Measurements from ENCODE around the gene SH2B3.

The SH2B3 gene

DNA sequence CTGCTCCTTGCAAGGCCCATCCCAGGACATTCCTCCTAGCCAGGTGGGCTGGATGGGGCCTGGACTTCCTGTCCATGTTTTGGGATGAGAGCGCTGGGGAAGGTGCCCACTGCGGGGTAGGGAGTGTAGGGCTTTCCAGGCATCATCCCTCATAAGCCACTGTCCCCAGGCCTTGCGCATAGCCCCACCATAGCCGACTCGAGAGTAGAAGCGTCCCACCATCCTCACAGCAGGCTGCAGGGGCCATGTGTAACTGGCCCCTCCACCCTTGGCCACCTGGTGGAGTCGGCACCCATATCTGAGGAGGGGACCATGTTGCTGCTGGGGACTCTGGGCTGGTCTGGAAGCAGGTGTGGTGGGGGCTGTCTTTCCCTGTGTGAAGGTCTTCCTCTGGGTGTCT is 30.5 kb downstream of the SH2B3 start:
- no peak for DNase-seq (ENCODE audit: extremely low read depth, insufficient read length)
- Histone ChIP-seq H3K4me3 (replicated peaks; ENCODE audit: low read depth, low read length) (no peak overlapping the region), H3K27me3 (replicated peaks; ENCODE audit: control insufficient read depth, insufficient read depth, low read length) (no peaks in the 10 kb centered on the region), H3K36me3 (ENCODE audit: control insufficient read depth, insufficient read depth, low read length) (peaks cover 11% of the 10 kb centered on the region)
- TF ChIP-seq, protein P1, sequence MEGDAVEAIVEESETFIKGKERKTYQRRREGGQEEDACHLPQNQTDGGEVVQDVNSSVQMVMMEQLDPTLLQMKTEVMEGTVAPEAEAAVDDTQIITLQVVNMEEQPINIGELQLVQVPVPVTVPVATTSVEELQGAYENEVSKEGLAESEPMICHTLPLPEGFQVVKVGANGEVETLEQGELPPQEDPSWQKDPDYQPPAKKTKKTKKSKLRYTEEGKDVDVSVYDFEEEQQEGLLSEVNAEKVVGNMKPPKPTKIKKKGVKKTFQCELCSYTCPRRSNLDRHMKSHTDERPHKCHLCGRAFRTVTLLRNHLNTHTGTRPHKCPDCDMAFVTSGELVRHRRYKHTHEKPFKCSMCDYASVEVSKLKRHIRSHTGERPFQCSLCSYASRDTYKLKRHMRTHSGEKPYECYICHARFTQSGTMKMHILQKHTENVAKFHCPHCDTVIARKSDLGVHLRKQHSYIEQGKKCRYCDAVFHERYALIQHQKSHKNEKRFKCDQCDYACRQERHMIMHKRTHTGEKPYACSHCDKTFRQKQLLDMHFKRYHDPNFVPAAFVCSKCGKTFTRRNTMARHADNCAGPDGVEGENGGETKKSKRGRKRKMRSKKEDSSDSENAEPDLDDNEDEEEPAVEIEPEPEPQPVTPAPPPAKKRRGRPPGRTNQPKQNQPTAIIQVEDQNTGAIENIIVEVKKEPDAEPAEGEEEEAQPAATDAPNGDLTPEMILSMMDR (IDR thresholded peaks at IDR 0.05; ENCODE audit: insufficient read depth, low read length, poor library complexity, severe bottlenecking) = no peak

DNA sequence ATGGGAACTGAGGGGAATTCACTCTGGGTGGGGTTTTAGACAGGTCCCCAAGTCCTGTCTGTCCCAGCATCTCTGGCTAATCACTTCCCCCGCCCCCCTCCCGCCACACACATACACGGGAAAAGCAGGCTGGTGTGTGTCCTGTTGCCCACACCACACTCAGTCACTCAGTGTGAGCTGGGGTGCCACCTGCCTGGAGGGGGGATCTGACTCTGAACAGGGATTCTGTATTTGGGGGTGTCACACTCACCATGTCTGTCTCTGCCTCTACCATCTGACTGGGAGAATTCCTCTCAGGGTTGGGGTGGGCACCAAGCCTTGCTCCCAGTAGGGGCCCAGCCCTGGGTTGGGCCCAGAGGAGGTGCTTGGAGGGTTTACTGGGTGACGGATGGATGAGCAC is 31.1 kb downstream of the SH2B3 start:
- no peak for DNase-seq (ENCODE audit: extremely low read depth, insufficient read length)
- TF ChIP-seq, protein P1 (IDR thresholded peaks at IDR 0.05; ENCODE audit: insufficient read depth, low read length, poor library complexity, severe bottlenecking) = no peak
- H3K36me3 ChIP-seq (ENCODE audit: control insufficient read depth, insufficient read depth, low read length) = peaks cover 12% of the 10 kb centered on the region

DNA sequence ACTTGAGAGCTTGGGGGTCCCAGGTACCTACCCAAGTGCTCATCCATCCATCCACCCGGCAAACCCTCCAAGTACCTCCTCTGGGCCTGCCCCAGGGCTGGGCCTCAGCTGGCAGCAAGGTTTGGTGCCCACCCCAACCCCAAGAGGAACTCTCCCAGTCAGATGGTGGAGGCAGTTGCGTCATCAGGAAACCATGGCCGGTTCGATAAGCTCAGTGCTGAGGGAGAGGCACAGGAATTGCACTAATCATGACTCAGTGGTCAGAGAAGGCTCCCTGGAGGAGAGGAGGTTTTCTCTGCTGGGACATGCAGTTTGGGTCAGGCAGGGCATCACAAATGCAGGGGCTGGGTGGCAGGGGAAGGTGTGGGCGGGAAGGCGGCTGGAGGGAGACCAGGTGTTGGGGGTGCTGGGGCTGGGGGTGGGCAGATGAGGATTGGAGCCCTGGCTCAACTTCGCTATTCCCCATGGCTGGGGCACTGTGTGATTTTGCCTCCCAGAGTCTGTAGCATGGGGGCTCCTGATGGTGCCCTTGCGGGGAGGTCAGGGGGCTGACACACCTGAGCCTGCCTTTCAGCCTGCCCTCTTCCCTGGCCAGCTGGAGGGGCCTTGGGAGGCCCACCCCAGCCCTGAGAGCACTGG is 32.2 kb downstream of the SH2B3 start:
- DNase-seq (ENCODE audit: extremely low read depth, insufficient read length) = no peak
- Histone ChIP-seq H3K36me3 (ENCODE audit: control insufficient read depth, insufficient read depth, low read length) (peaks cover 17% of the 10 kb centered on the region), H3K27me3 (replicated peaks; ENCODE audit: control insufficient read depth, insufficient read depth, low read length) (no peaks in the 10 kb centered on the region), H3K4me3 (replicated peaks; ENCODE audit: low read depth, low read length) (no peak overlapping the region)
- TF ChIP-seq, protein P1 (IDR thresholded peaks at IDR 0.05; ENCODE audit: insufficient read depth, low read length, poor library complexity, severe bottlenecking) = no peak

More for the DNA sequence above, 31.1 kb downstream of the SH2B3 start:
- Histone ChIP-seq H3K27me3 (replicated peaks; ENCODE audit: control insufficient read depth, insufficient read depth, low read length) (no peaks in the 10 kb centered on the region), H3K4me3 (replicated peaks; ENCODE audit: low read depth, low read length) (no peak overlapping the region)

DNA sequence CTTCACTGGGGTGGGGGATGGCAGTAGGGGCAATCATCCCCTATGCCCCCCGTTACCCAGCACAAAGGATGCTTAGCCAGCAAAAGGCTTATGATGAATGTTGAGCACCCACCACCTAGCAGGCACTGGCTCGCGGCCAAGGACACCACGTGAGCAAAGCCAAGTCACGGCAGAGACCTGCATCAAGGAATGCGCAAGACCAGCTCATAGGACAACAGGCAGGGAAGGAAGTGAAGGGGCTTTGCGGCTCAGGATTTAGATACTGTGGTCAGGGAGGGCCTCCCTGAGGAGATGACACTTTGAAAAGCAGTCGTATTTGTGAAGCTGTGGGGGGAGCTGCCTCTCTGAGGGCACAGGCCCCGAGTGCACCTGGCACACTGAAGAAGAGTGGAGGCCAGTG is 32.8 kb downstream of the SH2B3 start:
- Histone ChIP-seq H3K27me3 (replicated peaks; ENCODE audit: control insufficient read depth, insufficient read depth, low read length) (no peaks in the 10 kb centered on the region), H3K36me3 (ENCODE audit: control insufficient read depth, insufficient read depth, low read length) (peaks cover 17% of the 10 kb centered on the region), H3K4me3 (replicated peaks; ENCODE audit: low read depth, low read length) (no peak overlapping the region)
- TF ChIP-seq, protein P1 (IDR thresholded peaks at IDR 0.05; ENCODE audit: insufficient read depth, low read length, poor library complexity, severe bottlenecking) = no peak
- no peak for DNase-seq (ENCODE audit: extremely low read depth, insufficient read length)

DNA sequence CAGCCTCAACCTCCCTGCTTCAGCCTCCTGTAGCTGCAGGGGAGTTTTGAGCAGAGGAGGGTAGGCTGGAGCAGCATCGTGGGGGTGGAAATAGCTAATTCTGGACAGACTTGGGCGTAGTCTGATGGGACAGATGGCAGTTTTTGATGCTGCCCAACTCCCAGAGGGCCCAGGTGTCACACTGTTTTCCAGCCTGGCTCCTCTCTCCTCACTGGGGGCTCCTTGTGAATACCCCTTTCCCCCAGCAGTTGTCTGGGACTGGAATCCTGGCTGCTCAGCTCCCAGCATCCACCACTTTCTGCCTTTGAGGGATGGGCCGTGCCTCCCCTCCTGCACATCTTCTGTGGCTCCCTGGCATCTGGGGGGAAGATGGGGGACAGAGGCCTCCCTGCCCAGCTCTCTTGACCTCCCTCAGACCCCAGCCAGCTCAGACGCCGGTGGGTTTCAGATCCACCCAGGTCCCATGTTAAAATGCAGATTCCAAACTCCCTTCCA is 34.0 kb downstream of the SH2B3 start:
- H3K27me3 ChIP-seq (replicated peaks; ENCODE audit: control insufficient read depth, insufficient read depth, low read length) = no peaks in the 10 kb centered on the region
- TF ChIP-seq, protein P1 (IDR thresholded peaks at IDR 0.05; ENCODE audit: insufficient read depth, low read length, poor library complexity, severe bottlenecking) = no peak
- H3K36me3 ChIP-seq (ENCODE audit: control insufficient read depth, insufficient read depth, low read length) = peaks cover 17% of the 10 kb centered on the region
- H3K4me3 ChIP-seq (replicated peaks; ENCODE audit: low read depth, low read length) = no peak overlapping the region
- DNase-seq (ENCODE audit: extremely low read depth, insufficient read length) = no peak
